Measurements from ENCODE around the gene SLC6A6.

DNA sequence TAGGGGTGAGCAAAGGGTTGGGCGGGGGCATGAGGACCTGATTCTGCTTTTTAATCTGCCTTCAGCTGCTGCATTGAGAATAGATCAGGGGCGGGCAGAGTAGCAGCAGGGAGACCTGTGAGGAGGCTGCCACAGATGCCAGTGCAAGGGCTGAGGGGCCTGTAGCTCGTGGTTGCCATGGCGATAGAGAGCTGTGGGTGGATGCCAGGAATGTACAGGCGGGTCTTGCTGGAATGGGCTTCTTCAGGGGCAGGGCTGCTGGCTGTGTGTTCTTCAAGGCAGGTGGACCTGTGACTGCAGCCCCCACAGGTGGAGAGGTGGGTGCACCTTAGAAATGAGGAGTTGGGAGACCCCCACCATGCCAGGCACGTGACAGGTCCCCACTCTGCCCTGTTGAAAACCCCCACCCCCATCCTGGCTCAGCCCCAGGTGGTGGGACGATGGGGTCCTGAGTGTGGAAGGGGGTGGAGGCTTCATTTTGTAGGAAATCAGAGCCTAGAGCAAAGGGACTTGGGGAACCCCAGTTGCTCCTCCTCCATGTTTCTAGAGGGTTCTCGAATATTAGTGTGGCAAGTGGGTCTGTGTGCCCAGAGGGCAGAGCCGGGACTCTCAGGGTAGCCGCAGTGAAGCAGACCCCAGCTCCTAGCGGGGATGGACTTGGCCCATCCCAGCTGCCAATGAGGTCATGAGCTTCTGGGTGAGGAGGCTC, 38.3 kb downstream of the SLC6A6 start:
- TF ChIP-seq, protein P1, sequence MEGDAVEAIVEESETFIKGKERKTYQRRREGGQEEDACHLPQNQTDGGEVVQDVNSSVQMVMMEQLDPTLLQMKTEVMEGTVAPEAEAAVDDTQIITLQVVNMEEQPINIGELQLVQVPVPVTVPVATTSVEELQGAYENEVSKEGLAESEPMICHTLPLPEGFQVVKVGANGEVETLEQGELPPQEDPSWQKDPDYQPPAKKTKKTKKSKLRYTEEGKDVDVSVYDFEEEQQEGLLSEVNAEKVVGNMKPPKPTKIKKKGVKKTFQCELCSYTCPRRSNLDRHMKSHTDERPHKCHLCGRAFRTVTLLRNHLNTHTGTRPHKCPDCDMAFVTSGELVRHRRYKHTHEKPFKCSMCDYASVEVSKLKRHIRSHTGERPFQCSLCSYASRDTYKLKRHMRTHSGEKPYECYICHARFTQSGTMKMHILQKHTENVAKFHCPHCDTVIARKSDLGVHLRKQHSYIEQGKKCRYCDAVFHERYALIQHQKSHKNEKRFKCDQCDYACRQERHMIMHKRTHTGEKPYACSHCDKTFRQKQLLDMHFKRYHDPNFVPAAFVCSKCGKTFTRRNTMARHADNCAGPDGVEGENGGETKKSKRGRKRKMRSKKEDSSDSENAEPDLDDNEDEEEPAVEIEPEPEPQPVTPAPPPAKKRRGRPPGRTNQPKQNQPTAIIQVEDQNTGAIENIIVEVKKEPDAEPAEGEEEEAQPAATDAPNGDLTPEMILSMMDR (IDR thresholded peaks at IDR 0.05 in 8 of 11, conservative IDR thresholded peaks at IDR 0.05 in 3 of 11), result no peak
- no peak for TF ChIP-seq POLR2AphosphoS5 (IDR thresholded peaks at IDR 0.05)
- TF ChIP-seq POLR2A (IDR thresholded peaks at IDR 0.05), result no peak

All from spleen (tissue), 7 donors.